GM23338 (cell line): ENCODE data around the gene MESP2. TPM values are rescaled to one million over a fixed set of nuclear protein-coding genes. Genes with fewer than 3 reads are reported as not detected.

Experiments
- ATAC-seq: fragments of 200-7000 bp; cut with Tn5 transposase; 3 replicates; pipeline ENCODE4 v1.9.1; 2020
- DNase-seq: peaks from one replicate; pipeline ENCODE4 v3.0.0-alpha.2; 2015; ENCODE audit warnings: low spot score
- H2AFZ ChIP-seq: fragments of 200-600 bp; sonication (generic); 2 replicates; pipeline ENCODE4 v1.8.0; 2016; ENCODE audit warnings: antibody characterized with exemption, mild to moderate bottlenecking, moderate library complexity
- H3F3A ChIP-seq: fragments of 200-600 bp; sonication (generic); replicated peaks from 2 replicates; pipeline ENCODE4 v1.8.0; 2017; ENCODE audit warnings: antibody characterized with exemption, mixed run types, low read depth
- H3K27ac ChIP-seq: fragments of 200-600 bp; sonication (generic); 2 replicates; pipeline ENCODE4 v1.6.1; 2016; ENCODE audit warnings: low read depth
- H3K27me3 ChIP-seq: fragments of 200-600 bp; sonication (generic); 2 replicates; pipeline ENCODE4 v1.8.0; 2016; ENCODE audit warnings: mild to moderate bottlenecking, mixed run types, moderate library complexity; ENCODE audit not compliant: insufficient read depth
- H3K36me3 ChIP-seq: fragments of 200-600 bp; sonication (generic); 2 replicates; pipeline ENCODE4 v1.8.0; 2016; ENCODE audit warnings: mild to moderate bottlenecking; ENCODE audit not compliant: insufficient read depth
- H3K4me1 ChIP-seq: fragments of 200-600 bp; sonication (generic); 2 replicates; pipeline ENCODE4 v1.8.0; 2016; ENCODE audit warnings: mild to moderate bottlenecking, moderate library complexity; ENCODE audit not compliant: insufficient read depth
- H3K4me2 ChIP-seq: fragments of 200-600 bp; sonication (generic); 2 replicates; pipeline ENCODE4 v1.7.1; 2017; ENCODE audit warnings: mixed run types
- H3K4me3 ChIP-seq: fragments of 200-600 bp; sonication (generic); 2 replicates; pipeline ENCODE4 v1.6.1; 2016; ENCODE audit warnings: mixed run types
- H3K79me2 ChIP-seq: fragments of 200-600 bp; sonication (generic); replicated peaks from 2 replicates; pipeline ENCODE4 v1.8.0; 2017; ENCODE audit warnings: mild to moderate bottlenecking; ENCODE audit not compliant: insufficient read depth
- H3K9me2 ChIP-seq: fragments of 200-600 bp; sonication (generic); 2 replicates; pipeline ENCODE4 v1.8.0; 2017; ENCODE audit not compliant: insufficient read depth
- H4K20me1 ChIP-seq: fragments of 200-600 bp; sonication (generic); replicated peaks from 2 replicates; pipeline ENCODE4 v1.8.0; 2017; ENCODE audit warnings: mild to moderate bottlenecking; ENCODE audit not compliant: insufficient read depth
- H3K27ac Mint-ChIP-seq: 2 replicates; pipeline ENCODE4 v1.8.0; 2020; ENCODE audit warnings: inconsistent platforms, mild to moderate bottlenecking, moderate library complexity, mixed read lengths
- H3K27me3 Mint-ChIP-seq: 3 replicates; pipeline ENCODE4 v1.8.0; 2022; ENCODE audit warnings: low read depth, mild to moderate bottlenecking, moderate library complexity, mixed read lengths, inconsistent platforms; ENCODE audit not compliant: insufficient read depth, poor library complexity
- H3K36me3 Mint-ChIP-seq: 3 replicates; pipeline ENCODE4 v1.8.0; 2021; ENCODE audit warnings: low read depth, mild to moderate bottlenecking, inconsistent platforms, moderate library complexity, mixed read lengths
- H3K4me1 Mint-ChIP-seq: 3 replicates; pipeline ENCODE4 v1.8.0; 2020; ENCODE audit warnings: mild to moderate bottlenecking, inconsistent platforms, mixed read lengths
- H3K4me3 Mint-ChIP-seq: 3 replicates; pipeline ENCODE4 v1.8.0; 2021; ENCODE audit warnings: moderate library complexity, mild to moderate bottlenecking, inconsistent platforms, mixed read lengths
- H3K9me3 Mint-ChIP-seq: 3 replicates; pipeline ENCODE4 v1.8.0; 2020; ENCODE audit warnings: moderate library complexity, mild to moderate bottlenecking, inconsistent platforms, mixed read lengths
- CREB1 ChIP-seq: fragments of 250-450 bp; sonication (Bioruptor Pico); IDR thresholded peaks from 2 replicates; pipeline ENCODE4 v1.5.0; 2020; ENCODE audit warnings: low read depth, mild to moderate bottlenecking, moderate library complexity
- CTCF ChIP-seq, 2 experiments: fragments of 200-600 bp in 1 of 2; sonication (generic) in 1 of 2; conservative IDR thresholded peaks; 2 replicates each; pipeline versions ENCODE4 v1.5.1 to v1.6.1; 2016 to 2017; ENCODE audit warnings: antibody characterized with exemption in 2 of 2, low read depth in 2 of 2, mild to moderate bottlenecking in 2 of 2, moderate library complexity in 1 of 2
- EZH2phosphoT487 ChIP-seq: fragments of 200-600 bp; sonication (generic); IDR thresholded peaks from one replicate; pipeline ENCODE4 v1.8.1; 2018; ENCODE audit warnings: antibody characterized with exemption; ENCODE audit not compliant: unreplicated experiment
- NANOG ChIP-seq: IDR thresholded peaks from 2 replicates; pipeline ENCODE4 v1.6.1; 2016; ENCODE audit warnings: antibody characterized with exemption, borderline replicate concordance
- POLR2AphosphoS5 ChIP-seq: IDR thresholded peaks from 2 replicates; pipeline ENCODE4 v1.6.1; 2016; ENCODE audit warnings: antibody characterized with exemption, low read depth
- ZNF114 ChIP-seq: fragments of 250-450 bp; sonication (Bioruptor Pico); IDR thresholded peaks from 2 replicates; pipeline ENCODE4 v1.5.0; 2020; ENCODE audit warnings: mild to moderate bottlenecking, moderate library complexity
- ZNF331 ChIP-seq: fragments of 250-450 bp; sonication (Bioruptor Pico); IDR thresholded peaks from 2 replicates; pipeline ENCODE4 v1.5.0; 2020; ENCODE audit warnings: low read depth, mild to moderate bottlenecking, moderate library complexity
- ZNF462 ChIP-seq: fragments of 250-450 bp; sonication (Bioruptor Pico); IDR thresholded peaks from 2 replicates; pipeline ENCODE4 v1.5.0; 2020; ENCODE audit warnings: mild to moderate bottlenecking, moderate library complexity
- polyA plus RNA-seq: library from polyadenylated mRNA; unstranded; fragments of >200 nt; fragmentation: Nextera tagmentation; extraction: Ambion mirVana; gene quantifications from 2 replicates; pipeline ENCODE4 v1.2.1, GENCODE V29; 2016
- total RNA-seq: library from RNA; depleted of rRNA; stranded (reverse); fragments of >200 nt; shearing (Covaris generic); gene quantifications from 2 replicates; pipeline ENCODE4 v1.2.3, GENCODE V29; 2014
- TF ChIP-seq, protein P1 (sequence below): IDR thresholded peaks from 2 replicates; pipeline ENCODE4 v1.6.1; 2016; ENCODE audit warnings: antibody characterized with exemption

The MESP2 gene
- total and polyA plus RNA-seq, 2 experiments from 2014 or later = 0.24 to 1.3 TPM

- TF ChIP-seq, protein P1, sequence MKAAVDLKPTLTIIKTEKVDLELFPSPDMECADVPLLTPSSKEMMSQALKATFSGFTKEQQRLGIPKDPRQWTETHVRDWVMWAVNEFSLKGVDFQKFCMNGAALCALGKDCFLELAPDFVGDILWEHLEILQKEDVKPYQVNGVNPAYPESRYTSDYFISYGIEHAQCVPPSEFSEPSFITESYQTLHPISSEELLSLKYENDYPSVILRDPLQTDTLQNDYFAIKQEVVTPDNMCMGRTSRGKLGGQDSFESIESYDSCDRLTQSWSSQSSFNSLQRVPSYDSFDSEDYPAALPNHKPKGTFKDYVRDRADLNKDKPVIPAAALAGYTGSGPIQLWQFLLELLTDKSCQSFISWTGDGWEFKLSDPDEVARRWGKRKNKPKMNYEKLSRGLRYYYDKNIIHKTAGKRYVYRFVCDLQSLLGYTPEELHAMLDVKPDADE = no peak
- TF ChIP-seq CREB1 (CRISPR knock-in tag) = no peak
- no peak for TF ChIP-seq EZH2phosphoT487
- no peak for TF ChIP-seq ZNF331 (CRISPR knock-in tag)
- no peak for TF ChIP-seq ZNF114 (CRISPR knock-in tag)
- TF ChIP-seq NANOG = no peak
- no peak for TF ChIP-seq POLR2AphosphoS5
Measured at GRCh38 chr15:89753855-89754254, 22.3 kb upstream of the MESP2 start (continued).

- no peaks in the 10 kb centered on the region for H3K79me2 ChIP-seq
- no peak overlapping the region for H3K4me3 ChIP-seq
- DNase-seq (no peak), ATAC-seq (no peak)
- H3K9me3 Mint-ChIP-seq = no peaks in the 10 kb centered on the region
- H2AFZ ChIP-seq = no peak overlapping the region
- peaks cover 23% of the 10 kb centered on the region for H3K27me3 Mint-ChIP-seq
- H3K4me1 ChIP-seq = peaks cover 10% of the 10 kb centered on the region; the same call in 1 of the 2 replicates
- H3K4me1 Mint-ChIP-seq = peaks cover 7% of the 10 kb centered on the region
- H3K4me2 ChIP-seq = no peak overlapping the region
- H3K27ac ChIP-seq = no peak overlapping the region
- H3K4me3 Mint-ChIP-seq = no peak overlapping the region
- no peak overlapping the region for H3K27ac Mint-ChIP-seq
- TF ChIP-seq ZNF114 (CRISPR knock-in tag) (no peak), ZNF331 (CRISPR knock-in tag) (no peak), CREB1 (CRISPR knock-in tag) (no peak), NANOG (no peak), ZNF462 (CRISPR knock-in tag) (no peak), CTCF (conservative IDR thresholded peaks at IDR 0.05; ENCODE audit: low read depth in 2 of 2) (no peak)
- TF ChIP-seq, protein P1 = no peak
- no peaks in the 10 kb centered on the region; the same call in 1 of the 2 replicates for H3K36me3 ChIP-seq
- no peaks in the 10 kb centered on the region for H4K20me1 ChIP-seq
- 0 out of 2 replicates have a peak, but pooled peaks cover 2% of the 10 kb centered on the region for H3F3A ChIP-seq
- H3K36me3 Mint-ChIP-seq = no peaks in the 10 kb centered on the region
- H3K9me2 ChIP-seq = no peaks in the 10 kb centered on the region
- peaks cover 42% of the 10 kb centered on the region for H3K27me3 ChIP-seq
Measured at GRCh38 chr15:89754361-89755154, 21.6 kb upstream of the MESP2 start.
